Medulla oblongata (tissue), 1 donor: ENCODE data around the gene TYRP1.

ENCODE experiments used
- DNase-seq: peaks from one replicate; pipeline ENCODE4 v3.0.0-alpha.2; 2015; ENCODE audit errors: extremely low spot score

TYRP1 gene

GRCh38 chr9:12696931-12697622 is 3.9 kb downstream of the TYRP1 start:
- no peak for DNase-seq

- DNase-seq: no peak
Observed at GRCh38 chr9:12697719-12698118, 4.5 kb downstream of the TYRP1 start.

DNA sequence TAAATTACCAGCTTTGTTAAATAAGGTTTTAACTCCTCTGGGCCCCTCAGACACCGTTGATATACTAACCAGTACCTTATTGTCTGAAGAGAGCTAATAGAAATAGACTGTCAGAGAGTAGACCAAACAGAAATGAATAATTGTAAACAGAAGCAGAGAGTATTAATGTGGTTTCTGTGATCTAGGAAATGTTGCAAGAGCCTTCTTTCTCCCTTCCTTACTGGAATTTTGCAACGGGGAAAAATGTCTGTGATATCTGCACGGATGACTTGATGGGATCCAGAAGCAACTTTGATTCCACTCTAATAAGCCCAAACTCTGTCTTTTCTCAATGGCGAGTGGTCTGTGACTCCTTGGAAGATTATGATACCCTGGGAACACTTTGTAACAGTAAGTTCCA is 5.1 kb downstream of the TYRP1 start:
- no peak for DNase-seq

- no peak for DNase-seq
Observed at GRCh38 chr9:12698986-12699385, 5.8 kb downstream of the TYRP1 start.

DNA sequence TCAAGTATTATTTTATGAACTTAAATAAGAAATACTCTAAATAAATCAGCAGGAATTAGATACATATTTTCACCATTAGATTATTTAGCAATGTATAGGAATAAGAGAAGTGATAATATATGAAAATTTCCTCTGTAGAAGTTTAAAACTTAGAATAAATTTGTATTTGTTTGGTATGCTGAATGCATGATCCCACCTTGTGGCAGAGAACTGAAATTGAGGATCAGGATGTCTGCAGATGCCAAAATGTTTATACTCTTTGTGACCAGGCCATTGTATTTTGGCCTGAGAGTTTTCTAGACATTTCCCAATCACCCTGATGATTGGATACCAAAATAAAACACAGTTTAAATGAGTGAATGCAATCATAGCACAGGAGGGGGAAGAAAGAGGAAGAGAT is 6.3 kb downstream of the TYRP1 start:
- no peak for DNase-seq

DNA sequence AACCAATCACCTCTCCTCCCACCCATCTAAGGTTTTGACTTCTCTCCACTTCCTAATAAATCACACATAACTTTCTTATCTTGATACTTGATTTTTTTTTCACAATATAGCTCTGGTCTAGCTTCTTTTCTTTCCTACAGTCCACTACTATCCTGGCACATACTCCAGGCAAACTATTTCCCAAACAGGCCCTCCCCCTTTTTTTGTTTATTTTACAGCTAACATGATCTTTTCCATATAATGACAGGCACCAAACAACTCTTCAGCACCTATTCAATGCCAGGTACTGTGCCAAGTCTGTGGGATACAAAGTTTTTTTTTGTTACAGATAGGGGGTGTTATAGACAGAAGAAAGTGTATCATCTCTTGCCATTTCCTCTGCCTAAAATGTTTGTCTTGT is 7.9 kb downstream of the TYRP1 start:
- DNase-seq: no peak

DNA sequence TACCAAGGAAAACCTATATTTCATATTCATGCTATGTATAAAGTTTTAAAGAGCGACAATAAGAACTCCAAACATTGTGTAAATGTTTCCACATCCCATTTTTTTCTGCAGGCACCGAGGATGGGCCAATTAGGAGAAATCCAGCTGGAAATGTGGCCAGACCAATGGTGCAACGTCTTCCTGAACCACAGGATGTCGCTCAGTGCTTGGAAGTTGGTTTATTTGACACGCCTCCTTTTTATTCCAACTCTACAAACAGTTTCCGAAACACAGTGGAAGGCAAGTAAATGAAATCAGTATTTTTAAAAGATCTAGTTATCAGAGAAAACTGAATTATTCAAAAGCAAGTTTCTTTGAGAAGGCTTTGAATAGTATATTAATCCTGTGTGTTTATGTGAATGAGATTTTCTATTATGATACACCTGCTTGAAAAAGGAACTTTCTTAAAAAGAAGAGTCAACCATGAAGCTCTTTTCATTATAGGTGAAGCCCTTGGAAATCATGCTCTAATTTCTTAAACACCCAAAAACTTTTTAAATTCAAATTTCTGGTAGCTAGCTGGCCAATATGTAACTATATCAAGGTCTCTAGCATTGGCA is 9.1 kb downstream of the TYRP1 start:
- peak; percentile 75 for DNase-seq

DNA sequence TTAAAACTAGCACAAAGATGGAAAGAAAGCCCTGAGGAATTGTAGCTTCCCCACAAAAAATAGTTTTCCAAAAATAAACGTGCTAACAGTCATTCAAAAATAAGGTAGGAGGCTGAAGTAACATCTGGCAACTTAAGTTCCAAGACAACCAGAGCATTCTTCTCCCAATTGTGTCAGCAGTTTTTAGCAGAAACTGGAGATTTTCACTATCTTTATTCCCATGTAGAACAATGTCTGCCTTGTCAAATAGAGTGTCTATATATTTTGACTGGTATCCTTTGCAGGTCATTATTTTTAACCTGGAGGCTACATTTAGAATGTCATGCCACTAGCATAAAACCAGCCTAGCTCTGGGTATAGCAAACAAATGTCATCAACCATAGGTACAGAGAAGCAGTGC is 10.8 kb downstream of the TYRP1 start:
- DNase-seq: no peak

- no peak for DNase-seq
Observed at GRCh38 chr9:12705738-12706391, 12.7 kb downstream of the TYRP1 start.

GRCh38 chr9:12708562-12709298 is 15.5 kb downstream of the TYRP1 start:
- no peak for DNase-seq

DNA sequence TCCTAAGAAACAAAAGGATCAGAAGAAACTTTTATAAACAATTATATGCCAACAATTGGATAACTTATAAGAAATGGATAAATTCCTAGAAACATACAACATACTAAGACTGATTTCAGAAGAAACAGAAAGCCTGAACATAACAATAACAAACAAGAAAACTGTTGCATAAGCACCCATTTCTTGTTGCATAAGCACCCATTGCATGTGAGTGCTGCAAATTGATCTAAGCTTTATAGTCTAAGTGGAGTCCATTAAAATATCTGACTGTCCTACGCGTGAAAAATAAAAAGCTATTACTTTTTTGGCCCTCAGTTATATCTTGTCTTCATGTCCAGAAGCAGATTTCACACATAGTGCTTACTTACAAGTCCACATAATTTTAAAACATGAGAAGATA is 19.3 kb downstream of the TYRP1 start:
- no peak for DNase-seq

- no peak for DNase-seq
Observed at GRCh38 chr9:12715268-12715667, 22.1 kb downstream of the TYRP1 start.

DNA sequence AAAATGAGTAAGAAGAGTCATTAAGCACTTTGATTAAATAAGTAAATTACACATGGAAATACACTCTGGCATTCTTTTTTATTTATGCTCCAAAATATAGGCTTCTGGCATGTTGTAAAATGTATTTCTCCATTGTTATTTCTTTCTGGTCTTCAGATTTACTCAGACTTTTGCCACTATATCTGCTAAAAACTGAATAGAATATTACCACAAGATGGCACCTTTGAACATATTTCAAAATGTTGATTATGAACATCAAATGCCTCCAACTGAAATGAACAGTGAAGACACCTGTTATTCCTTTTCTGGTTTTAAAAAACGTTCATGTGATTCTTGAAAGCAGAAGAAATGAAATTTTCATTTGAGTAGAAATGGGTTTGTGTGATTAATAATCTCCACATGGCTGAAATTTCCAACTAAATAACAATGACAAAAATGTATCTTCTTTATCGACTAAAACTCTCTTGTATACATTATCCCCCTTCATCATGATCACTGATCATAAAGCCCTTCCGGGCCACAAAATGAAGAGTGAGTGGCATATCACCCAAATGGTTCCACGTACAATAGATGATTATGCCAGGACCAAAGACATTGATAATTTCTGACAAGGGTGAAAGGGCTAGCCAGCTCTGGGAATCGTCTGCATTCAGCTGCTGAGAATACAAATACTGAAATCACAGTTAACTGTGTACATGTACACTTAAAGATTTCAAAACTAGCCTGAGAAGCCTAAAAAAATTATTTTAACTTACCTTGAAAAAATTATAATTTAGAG is 23.8 kb downstream of the TYRP1 start:
- DNase-seq: no peak

DNA sequence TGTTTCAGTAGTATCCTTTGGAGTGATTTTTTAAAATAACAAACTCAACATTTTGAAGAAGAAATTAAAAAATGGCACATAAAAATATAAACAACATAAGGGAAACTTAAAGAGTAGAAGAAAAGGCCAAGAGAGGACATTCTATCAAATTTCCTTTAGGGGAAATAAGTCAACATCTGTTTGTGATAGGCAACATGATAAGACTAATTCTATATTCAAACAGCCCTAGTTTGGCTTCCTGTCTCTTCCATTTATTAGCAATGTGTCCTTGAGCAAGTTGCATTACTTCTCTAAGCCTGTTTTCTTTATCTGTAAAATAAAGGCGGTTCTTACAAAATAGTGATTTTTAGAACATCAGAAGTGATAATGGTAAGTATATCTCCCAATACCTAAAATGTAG is 24.7 kb downstream of the TYRP1 start:
- no peak for DNase-seq

- DNase-seq: peak; percentile 24
Observed at GRCh38 chr9:12718482-12719026, 25.4 kb downstream of the TYRP1 start.

DNA sequence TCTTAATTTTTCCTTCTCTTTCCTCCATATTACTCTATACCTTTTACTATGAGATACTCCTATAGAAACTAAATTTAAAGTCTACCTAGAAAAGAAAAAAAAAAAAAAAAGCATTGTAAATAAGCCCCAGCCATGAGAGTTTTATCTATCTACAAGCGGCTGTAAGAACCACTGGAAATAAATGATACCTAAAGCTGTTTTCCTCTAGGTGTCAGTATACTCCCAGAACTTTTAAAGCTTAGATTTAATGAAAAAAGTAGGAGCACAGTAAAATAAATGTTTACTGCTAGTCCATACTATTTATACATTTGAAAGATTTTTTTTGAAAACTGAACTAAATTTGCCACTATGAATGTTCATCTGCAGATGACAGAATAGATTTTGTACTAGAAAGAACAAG is 26.2 kb downstream of the TYRP1 start:
- peak; percentile 52 for DNase-seq

- no peak for DNase-seq
Observed at GRCh38 chr9:12720551-12720950, 27.4 kb downstream of the TYRP1 start.

DNA sequence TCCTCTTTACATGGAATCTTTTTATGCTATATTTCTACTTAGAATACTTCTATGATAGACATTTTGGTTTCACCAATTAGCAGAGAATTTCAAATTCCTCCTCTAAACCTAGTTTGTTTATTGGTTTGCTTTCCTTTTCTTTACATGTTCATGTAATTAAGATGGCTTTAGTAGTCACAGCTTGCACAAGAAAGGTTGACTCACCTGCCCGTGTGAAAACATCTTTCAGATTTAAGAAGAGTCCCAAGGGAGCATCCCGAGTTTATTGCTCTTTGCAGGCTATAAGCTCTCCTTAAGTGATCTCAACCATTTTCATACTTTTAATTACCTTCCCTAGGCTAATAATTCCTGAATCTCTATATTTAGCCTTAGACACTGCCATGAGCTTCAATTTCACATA is 28.9 kb downstream of the TYRP1 start:
- no peak for DNase-seq

GRCh38 chr9:12723409-12724028 is 30.3 kb downstream of the TYRP1 start:
- DNase-seq: peak; percentile 41

DNA sequence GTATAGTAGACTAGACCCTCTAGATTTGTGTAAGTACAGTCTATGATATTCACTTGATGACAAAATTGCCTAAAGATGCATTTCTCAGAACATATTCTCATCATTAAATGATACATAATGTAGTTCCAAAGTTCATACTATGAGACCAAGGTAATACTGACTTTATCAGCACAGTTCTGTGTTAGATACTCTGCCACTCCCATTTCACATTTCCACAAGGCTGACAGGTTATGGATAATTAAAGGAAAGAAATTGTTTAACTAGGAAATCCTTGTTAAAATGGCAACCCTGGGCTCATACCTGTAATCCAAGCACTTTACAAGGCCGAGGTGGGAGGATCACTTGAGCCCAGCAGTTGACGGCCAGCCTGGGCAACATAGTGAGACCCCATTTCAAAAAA is 33.6 kb downstream of the TYRP1 start:
- no peak for DNase-seq

DNA sequence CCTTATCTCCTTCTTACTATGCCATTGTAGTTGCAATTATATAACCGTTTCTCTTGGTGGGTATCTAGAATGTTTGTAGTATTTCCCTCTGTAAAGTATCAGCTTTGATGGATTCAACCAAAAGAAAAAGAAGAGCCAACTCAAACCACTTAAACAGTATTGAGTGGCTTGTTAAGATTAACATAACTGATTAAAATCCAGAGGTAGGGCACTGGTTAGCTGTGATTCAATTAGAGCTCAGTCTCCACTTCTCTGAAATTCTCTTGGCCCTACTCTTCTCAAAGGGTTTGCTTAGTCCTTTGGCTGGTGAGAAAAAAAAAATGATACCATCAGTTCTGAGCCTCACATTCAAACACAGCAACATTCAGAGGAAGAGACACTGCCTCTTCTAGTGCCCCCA is 37.0 kb downstream of the TYRP1 start:
- DNase-seq: no peak
